NCI-H2107 treated with DMSO at 0.1 percent for 48 hours (cell line): ENCODE data around the gene BLOC1S1.

ENCODE experiments used
- DNase-seq: peaks from one replicate; lab custom pipeline; 2025; ENCODE audit not compliant: unreplicated experiment; lab: John Stamatoyannopoulos, UW

Gene BLOC1S1

DNA sequence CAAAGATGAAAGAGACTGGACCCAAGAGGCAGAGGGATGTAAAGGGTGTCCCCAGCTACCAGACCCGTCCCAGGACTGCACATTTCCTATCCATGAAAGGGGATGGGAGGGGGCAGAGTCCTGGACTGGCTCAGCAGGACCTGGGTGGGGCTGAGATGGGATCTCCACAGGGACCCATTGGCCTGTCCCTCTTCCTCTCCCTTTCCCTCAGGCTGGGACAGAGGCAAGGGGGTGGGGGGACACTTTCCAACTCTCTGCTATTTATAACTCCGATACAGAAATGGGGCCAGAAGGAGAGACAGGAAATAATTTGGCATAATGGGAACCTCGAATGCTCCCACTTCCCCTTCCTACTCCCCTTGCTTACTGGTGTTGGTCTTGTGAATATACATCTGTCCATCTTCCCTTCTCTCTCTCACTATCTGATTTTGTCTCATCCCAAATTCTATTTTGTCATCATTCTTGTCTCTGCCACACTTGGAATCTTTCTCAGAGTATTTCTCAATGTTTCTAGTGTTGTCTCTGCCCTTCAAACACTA, 7.1 kb upstream of the BLOC1S1 start:
- no peak for DNase-seq

DNA sequence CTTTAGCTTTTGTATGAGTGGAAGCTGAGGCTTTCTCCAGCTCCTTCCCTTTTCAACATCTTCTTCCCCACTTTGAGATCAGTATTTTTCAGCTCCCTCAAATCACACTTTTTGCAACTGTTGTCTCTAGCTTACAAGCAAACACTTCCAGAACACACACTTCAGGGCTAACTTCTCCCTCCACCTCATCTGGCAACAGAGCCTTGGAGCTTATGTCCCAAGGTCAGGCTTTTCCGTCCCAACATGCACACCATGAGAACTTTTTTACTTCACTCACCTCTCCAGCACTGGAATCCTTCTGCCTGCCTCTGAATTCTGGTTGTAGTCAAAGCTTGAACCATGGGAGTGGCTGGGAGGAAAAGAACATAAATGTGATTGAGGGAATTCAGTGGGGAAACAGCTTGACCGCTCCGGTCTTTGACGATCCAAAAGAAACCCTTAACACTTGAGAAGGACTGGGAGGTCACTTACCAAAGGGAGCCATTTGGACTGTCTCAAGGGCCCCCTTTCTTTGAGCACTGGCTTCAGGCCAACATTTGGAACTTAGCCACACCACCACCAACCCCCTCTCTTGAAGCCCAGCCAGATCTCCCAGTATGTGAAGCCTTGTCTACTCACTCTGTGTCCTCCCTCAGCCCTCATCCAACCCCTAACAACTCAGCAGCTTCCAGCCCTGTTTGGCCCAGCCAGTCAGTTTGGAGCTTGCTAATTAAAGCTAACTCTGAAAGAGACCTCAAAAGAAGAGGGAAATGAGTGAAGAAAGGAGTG, 3.9 kb upstream of the BLOC1S1 start:
- no peak for DNase-seq

GRCh38 chr12:55712700-55713415, 3.0 kb upstream of the BLOC1S1 start:
- no peak for DNase-seq

GRCh38 chr12:55713721-55714120, 2.1 kb upstream of the BLOC1S1 start:
- DNase-seq = no peak

DNA sequence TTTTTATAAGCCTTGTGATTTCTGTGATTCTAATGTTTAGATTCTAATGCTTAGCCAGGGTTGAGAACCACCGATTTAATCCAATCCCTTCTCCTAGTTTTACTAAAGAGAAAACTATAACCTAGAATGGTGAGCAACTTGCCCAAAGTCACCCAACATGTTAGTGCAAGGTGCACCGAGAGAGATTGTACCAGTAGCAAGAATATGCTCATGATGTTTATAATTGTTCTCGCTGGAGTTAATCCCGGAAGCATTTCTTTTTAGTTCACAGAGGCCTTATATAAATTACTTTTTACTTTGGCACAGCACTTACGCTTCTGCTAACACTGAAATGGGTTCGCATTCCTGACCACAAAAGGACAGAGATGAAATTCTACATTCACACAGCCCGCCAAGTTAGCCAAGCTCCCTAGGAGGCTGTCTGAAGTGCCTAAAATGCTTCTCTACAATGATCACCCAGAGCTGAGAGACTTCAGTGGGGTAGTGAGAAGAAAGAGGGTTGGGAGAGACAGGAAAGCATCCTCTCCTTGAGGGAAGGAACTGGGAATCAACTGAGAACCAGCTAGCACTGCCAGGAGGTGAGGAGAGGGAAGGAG, 579 bp upstream of the BLOC1S1 start:
- no peak for DNase-seq

DNA sequence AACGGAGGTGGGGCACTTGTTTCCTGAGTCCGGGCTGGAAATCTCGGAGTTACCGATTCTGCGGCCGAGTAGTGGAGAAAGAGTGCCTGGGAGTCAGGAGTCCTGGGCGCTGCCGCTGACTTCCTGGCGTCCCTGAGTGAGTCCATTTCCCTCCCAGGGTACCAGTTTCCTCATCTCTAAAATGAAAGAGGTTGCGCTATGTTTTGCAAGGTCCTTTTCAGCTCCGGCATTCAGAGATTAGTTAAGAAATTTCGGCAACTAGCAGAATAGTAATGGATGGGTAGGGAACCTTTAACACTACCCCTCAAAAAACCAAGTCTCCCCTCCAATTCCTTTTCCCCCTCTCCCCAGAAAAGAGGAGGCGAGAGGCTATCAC, 724 bp downstream of the BLOC1S1 start:
- DNase-seq = no peak

- DNase-seq = no peak
These were observed 1.5 kb downstream of the BLOC1S1 start for GRCh38 chr12:55717011-55718007.

- no peak for DNase-seq
These were observed 2.2 kb downstream of the BLOC1S1 start for GRCh38 chr12:55718015-55718414.

DNA sequence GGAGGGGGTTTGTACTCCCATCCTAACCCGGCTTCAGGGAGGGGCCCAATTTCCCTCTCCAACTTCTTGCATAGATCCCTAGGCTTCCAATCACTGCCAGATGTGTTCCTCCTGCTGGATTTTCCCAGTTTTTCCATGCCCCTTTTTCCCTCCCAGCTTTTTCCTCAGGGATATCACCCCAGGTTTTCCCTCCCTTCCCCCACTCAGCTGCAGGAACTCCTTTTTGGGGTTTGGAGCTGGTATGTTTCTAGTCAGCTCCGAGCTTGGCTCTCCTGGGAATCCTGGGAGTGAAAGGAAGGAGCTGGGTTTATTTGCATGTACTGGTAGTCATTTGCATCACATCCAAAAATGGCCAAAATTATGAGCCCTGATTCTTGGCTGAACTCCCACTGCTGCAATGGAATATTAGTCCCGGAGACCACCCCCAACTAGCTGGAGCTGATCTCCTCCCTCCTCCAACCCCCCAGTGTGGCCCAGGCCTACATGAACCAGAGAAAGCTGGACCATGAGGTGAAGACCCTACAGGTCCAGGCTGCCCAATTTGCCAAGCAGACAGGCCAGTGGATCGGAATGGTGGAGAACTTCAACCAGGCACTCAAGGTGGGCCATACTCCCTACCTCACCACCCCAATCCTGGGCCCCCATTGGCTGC, 2.9 kb downstream of the BLOC1S1 start:
- DNase-seq = no peak

DNA sequence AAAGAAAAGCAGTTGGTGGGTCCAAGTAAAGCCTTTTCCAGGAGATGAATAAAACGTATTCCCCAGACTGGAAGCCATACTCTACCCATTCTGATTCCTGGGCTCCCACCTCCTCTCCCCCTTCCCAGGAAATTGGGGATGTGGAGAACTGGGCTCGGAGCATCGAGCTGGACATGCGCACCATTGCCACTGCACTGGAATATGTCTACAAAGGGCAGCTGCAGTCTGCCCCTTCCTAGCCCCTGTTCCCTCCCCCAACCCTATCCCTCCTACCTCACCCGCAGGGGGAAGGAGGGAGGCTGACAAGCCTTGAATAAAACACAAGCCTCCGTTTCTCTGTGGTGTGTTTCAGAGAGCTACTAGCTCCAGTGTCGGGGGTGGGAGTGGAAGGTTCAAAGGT, 3.5 kb downstream of the BLOC1S1 start:
- no peak for DNase-seq

DNA sequence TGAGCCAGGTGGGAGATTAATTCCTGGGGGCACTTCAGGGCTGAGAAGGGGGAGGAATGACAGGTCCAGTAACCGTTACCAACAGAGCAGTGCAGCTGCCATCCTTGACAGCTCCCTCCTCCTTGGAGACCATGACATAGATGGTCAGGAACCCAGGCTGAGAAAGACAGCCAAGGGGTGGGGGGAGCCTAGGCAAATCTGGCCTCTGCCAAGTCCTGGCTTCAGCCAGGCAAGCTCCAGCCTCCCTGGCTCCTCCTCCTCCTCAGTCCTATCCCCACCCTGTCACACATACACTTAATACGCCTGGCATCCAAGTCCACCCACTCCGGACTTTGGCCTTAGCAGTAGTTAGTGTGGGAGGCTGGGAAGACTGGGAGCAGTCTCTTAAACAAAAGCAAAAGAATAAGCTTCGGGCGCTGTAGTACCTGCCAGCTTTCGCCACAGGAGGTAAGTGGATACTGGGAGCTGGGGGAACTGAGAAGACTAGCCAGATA, 4.3 kb downstream of the BLOC1S1 start, which contains the start of gene RDH5:
Gene RDH5 (plus strand): TSS at position 323 of the 494 bp plus-strand sequence. CDS start 792 bp downstream, outside the sequence.
- DNase-seq = no peak

GRCh38 chr12:55720894-55721444, 5.1 kb downstream of the BLOC1S1 start:
- DNase-seq = no peak

- DNase-seq = no peak
These were observed 5.9 kb downstream of the BLOC1S1 start for GRCh38 chr12:55721601-55722213.

GRCh38 chr12:55722948-55723347, 7.1 kb downstream of the BLOC1S1 start:
- DNase-seq = no peak

- no peak for DNase-seq
These were observed 7.8 kb downstream of the BLOC1S1 start for GRCh38 chr12:55723516-55724225.

- no peak for DNase-seq
These were observed 8.5 kb downstream of the BLOC1S1 start for GRCh38 chr12:55724226-55724939.

- no peak for DNase-seq
These were observed 9.1 kb downstream of the BLOC1S1 start for GRCh38 chr12:55724940-55725309.

DNA sequence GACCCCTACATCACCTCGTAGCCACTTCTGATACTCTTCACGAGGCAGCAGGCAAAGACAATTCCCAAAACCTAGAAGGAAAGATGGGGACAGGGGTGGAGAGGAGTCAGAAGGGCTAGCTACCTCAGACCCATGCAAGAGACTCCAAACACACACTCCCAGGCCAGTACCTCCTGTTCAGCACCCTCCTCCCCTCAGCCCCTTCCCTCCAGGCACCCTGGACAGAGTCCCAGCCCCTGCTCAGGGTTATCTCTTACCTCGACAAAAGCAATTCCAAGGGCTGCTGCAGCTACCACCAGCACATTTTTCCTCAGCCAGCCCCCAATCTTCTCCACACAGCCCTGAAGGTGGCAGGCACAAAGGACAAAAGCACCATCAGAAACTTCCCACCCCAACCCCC, 9.7 kb downstream of the BLOC1S1 start:
- no peak for DNase-seq
